SW480 (cell line): ENCODE results near the gene KITLG.
A peak's percentile ranks its signal among the peaks of the same experiment; 100 is the strongest.
"Not testable (repeated sequence)": the region's sequence is repeated elsewhere in the genome, so short reads cannot be mapped to it uniquely, and the experiment has no call there.

ENCODE experiments used
- DNase-seq: peaks from one replicate; pipeline ENCODE4 v3.0.0-alpha.2; 2016; ENCODE audit warnings: low spot score

KITLG gene, protein sequence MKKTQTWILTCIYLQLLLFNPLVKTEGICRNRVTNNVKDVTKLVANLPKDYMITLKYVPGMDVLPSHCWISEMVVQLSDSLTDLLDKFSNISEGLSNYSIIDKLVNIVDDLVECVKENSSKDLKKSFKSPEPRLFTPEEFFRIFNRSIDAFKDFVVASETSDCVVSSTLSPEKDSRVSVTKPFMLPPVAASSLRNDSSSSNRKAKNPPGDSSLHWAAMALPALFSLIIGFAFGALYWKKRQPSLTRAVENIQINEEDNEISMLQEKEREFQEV

DNA sequence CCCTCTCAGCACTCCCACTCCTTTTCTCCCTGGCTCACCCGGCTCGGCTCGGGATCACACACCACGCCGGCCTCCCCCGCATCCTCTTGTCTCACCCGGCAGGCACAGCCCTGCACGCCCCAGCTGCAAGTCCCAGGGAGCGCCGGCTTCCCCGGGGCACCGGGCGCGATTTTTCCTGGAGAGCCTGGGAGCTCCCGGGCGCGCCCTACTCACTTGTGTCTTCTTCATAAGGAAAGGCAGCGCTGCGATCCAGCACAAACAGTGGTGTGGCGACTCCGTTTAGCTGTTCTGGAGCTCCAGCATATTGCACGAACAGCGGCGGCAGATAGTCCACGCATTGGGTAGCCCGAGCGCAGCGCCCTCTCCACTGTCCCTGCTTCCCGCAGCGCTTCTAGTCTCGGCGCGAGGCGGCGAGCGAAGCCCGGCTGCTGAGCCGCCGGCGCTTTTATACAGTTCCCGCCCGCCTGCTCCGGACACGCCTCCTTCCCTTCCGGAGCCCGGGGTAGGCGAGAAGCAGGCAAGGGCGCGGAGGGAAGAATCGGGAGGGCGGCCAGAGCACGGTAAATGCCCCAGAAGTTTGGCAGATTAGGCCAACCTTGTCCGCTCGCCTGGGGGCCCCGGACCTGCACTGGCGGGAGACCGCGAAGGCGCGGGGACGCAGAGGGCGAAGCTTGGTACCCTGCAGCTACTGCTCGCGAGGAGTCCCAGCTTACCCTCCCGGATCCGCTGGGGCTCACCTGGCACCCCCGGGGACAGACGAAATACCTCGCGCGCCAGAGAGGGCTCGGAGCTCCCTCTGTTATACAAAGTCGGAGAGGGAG, at the start of gene KITLG:
Gene KITLG, minus strand, starts transcription at position 421 of the 821 bp plus-strand sequence. Its CDS starts 193 bp downstream, at position 228.
- peak; percentile 83 for DNase-seq

DNA sequence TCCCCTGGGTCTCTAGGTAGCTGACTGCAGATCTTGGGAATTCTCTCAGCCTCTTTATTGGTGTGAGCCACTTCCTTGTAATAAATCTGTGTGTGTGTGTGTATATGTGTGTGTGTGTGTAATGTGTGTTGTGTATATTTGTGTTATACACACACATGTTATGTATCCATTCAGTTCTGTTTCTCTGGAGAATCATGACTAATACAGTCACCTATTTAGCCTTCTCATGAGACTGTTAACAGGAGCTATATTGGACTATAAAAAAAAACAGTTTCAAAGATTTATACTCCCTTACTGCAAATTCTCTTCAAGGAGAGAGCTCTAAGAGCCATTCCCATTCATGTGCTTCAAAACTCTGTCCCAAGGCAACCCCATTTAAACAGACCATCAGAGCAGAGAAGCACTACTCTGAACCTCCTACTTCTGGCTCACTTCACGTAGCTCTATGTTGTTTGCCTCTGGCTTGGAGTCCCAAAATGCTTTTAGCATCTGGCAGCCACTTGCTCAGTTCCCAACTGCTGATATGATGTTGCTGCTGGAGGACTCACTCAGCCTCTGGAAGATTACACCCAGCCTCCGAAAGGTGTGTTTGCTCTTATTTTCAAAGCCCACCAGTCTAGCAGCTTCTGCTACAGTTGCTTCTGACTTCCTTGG, 48.7 kb upstream of the KITLG start:
- no peak for DNase-seq

- DNase-seq, result not testable (repeated sequence)
Measured at GRCh38 chr12:88628035-88628434, 47.8 kb upstream of the KITLG start.

- DNase-seq, result no peak
Measured at GRCh38 chr12:88627501-88627900, 47.2 kb upstream of the KITLG start.

GRCh38 chr12:88625356-88625755, 45.1 kb upstream of the KITLG start:
- no peak for DNase-seq

- DNase-seq, result no peak
Measured at GRCh38 chr12:88624911-88625310, 44.6 kb upstream of the KITLG start.

GRCh38 chr12:88623777-88624548, 43.7 kb upstream of the KITLG start:
- DNase-seq, result no peak

GRCh38 chr12:88617352-88617751, 37.1 kb upstream of the KITLG start:
- no peak for DNase-seq

- no peak for DNase-seq
Measured at GRCh38 chr12:88615490-88615889, 35.2 kb upstream of the KITLG start.

DNA sequence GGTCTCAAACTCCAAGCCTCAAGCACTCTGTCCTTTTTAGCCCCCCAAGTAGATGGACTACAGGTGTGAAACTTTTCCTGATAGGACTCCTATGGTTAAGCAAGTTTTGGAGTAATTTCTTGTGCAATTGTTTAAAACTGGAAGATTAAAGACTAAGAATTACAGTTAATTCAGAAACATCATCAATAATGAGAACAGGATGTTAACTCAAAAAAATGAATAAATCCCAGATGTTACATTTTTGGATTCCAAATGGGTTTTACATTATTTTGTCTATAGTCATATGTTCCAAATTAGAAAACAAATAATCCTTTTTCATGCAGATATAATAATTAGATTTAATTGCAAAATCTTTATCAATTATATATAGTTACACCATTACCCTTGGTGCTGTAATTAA, 24.4 kb upstream of the KITLG start:
- DNase-seq, result no peak

DNA sequence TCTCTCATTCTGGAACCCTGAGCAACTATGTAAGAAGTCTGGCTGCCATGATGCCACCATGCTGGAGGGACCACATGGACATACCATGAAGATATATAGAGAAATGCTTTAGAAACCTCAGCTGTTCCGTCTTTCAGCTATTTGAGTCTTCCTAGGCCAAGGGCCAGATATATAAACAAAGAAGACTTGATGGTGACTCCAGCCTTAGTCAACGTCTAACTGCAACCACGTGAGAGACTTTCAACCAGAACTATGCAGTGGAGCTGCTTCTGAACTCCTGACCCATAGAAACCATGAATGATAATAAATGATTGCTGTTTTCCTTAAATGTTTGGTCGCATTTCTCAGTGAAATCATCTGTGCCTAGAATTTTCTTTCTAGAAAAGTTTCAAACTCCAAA, 20.0 kb upstream of the KITLG start:
- DNase-seq, result no peak

GRCh38 chr12:88597365-88597764, 17.1 kb upstream of the KITLG start:
- DNase-seq, result no peak

DNA sequence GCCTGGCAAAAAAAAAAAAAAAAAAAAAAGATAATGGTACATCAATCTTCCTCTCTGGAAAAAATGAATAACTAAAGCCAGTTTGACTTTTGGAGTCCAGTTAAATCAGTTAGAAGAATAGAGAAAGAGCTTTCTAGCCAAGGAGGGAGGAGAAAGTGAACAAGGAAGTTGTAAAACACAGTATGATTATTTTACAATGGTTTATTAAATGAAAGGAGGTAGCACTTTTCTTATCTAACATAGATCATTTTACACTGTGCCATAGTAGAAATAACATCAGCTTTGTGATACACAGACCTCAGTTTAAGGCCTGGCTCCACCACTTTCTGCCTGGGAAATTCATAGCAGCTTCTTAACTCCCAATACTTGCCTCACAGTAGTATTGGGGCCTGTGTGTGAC, 15.4 kb upstream of the KITLG start:
- no peak for DNase-seq

GRCh38 chr12:88594780-88595179, 14.5 kb upstream of the KITLG start:
- DNase-seq, result no peak

DNA sequence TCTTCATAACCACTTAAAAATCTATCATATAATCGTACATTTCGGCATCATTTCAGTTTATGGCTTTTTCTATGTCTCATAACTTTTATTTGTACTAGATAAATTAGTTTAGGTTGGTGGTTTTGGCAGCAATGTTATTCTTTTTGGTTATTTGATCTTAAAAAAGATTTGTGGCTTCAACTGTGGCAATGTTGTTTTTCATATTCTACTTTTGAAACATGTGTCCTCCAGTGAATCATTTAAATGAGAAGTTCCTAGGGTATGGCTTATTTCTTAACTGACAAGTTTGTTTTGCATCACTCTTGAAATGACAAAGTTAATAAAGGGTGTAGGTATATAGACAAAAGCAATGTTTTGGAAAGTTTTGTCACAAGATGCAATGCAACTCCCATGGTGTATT, 11.1 kb upstream of the KITLG start:
- no peak for DNase-seq

DNA sequence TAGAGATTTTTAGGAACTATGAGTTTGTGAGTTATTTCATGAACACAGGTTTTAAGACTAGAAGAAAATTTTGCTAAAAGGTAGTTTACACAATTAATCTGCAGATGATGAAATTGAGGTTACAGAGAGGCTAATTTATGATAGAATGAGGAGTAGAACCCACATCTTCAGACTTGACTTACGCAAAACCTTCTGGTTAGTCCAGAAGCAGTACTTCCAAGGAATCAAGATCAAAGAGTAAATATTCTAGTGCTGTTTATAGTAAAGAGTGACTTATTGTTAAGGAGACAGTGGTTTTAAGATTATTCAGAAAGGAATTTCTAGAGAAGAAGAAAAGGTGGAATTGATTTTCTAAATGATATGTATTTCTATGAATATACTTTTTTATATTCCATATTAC, 10.6 kb upstream of the KITLG start:
- no peak for DNase-seq

DNA sequence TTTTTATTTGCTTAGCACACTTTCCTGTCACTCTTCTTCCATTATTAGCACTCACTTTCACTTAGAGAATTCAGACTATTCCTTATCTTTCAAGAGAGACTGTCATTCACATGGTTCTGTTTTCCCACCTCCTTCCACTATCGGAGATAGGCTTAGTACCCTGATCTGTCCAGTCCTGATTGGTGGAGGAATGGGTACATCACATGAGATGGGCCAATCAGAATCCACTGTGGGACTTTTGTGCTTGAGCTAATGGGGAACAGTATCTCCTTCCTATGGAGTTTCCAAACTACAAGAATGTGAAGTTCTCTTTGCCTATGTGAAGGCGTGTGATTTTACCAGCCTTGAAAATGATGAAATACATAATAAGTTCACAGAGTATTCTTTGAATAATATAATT, 4.8 kb upstream of the KITLG start:
- no peak for DNase-seq

GRCh38 chr12:88579601-88580050, 645 bp downstream of the KITLG start:
- DNase-seq, result peak; percentile 20

DNA sequence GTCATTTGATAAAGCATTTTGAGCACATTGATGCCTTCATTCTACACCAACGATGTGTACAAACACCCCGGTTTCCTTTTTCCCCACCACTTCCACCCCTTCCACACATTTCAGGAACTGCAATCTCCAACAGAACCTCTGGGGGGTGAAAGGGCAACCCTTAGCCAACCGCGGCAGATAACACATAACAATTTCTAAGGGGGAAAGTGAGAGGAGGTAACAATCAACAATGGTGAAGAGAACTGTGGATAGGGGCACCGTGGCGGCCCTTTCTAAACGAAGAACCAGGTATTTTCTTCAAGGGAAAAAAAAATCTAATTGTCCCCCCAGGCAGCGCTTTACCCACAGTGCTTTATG, 1.1 kb downstream of the KITLG start:
- peak; percentile 71 for DNase-seq

DNA sequence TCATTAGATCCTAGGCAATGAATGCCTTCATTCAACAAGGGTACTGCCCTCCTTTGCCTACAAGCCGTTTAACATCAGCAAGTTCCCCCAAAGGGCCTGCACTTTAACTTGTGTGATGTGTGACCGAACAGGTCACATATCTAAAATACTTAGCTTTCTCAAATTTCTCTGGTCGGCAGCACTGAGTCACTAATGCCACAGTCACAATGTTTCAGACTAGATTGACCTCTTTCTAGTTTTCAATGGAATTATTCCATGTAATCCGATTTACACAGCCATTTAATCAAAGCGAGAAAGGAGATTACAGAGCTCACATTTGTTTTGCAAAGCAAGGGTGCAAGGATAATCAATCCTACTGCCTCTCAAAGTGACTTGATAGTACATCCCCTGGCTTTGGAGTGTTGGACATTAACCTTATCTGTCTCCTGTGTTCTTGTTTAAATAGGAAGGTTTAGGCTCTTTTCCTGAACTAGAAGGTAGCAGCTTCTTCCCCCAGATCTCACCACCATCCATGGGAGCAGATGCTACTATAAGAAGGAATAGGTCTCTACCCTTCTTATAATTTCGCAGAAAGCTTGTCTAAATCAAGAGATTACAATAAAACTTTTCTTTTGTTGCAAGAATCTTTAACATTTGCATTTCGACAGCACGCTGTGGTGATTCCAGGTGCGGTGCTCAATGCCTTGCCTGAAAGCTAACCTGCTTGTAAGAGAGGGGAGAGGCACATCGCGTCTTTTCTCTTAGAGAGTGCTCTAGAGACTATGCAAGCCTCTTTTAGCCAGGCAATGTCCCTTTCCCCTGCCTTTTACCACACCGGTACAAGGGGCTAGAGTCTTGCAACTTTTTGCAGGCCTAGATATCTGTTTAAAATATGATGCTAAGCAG, 1.8 kb downstream of the KITLG start:
- DNase-seq, result peak; percentile 33

- DNase-seq, result peak; percentile 51
Measured at GRCh38 chr12:88577537-88577936, 2.7 kb downstream of the KITLG start.
